ENCODE data around the gene SMURF1. TPM values are rescaled to one million over a fixed set of nuclear protein-coding genes. Genes with fewer than 3 reads are reported as not detected.

The SMURF1 gene
- total RNA-seq, 4 donors from 2014 or later = 25.3 to 47.5 (median 36.5) TPM

- no peak for DNase-seq
- Histone ChIP-seq H3K36me3 (peaks cover 0 to 56% (median 22%) of the 10 kb centered on the region in 4 donors), H3K4me3 (no peak overlapping the region), H3K9me3 (no peaks in the 10 kb centered on the region), H3K27me3 (no peaks in the 10 kb centered on the region), H3K27ac (no peak overlapping the region), H3K4me1 (peaks cover 10 to 23% (median 17%) of the 10 kb centered on the region in 4 donors)
- intact Hi-C loops (cut with DNase I; ENCODE audit: low total_unique reads) (no loop called here), in situ Hi-C loops (cut with MboI; ENCODE audit: low pct_ligation_motif_present in 1 of 4, low pct_unique_long_range_greater_than_20kb in 1 of 4, low sequenced_read_pairs in 3 of 4) (loop anchor here in 1 of 4 donors (10.0 kb wide), 1 partner anchor 277 kb away; no protein-coding TSS in a partner anchor)
- TF ChIP-seq POLR2A (IDR thresholded peaks at IDR 0.05) (no peak), CTCF (IDR thresholded peaks at IDR 0.05) (no peak), EP300 (IDR thresholded peaks at IDR 0.05; ENCODE audit: low read depth) (no peak), POLR2AphosphoS5 (IDR thresholded peaks at IDR 0.05) (no peak)
- WGBS, 2 donors (ENCODE audit: low coverage in 1 of 2) = 96 to 100% methylated on average over 1 to 16 of the region's 16 CpGs
These were observed 106.5 kb downstream of the SMURF1 start for GRCh38 chr7:99037327-99037940.

DNA sequence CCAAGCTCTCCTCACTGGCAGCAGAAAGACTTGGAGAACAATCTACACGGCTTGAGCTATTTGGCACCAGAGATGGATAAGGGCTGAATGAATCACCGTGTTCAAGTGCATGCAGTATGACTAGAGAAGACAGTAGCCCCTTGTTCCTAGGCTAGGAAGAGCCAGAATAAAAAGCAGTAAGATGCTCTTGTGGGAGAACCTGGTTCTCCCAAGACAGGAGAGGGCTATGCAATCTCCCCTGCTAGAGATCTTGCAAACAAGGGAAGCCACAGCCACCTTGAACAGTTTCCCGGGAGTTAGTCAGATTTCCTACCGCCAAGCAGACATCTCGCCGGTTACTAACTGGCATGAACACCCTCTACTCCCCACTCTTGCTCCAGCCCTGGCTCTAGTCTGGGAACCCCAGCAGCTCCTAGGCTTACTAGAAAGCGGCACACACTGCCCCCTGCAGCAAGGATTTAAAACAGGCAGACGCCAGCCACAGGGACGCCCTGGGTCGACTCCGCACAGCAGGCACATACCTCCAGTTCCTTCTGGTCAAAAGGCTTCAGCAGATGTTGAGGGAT is 107.3 kb downstream of the SMURF1 start:
- Histone ChIP-seq H3K4me3 (no peak overlapping the region), H3K27me3 (no peaks in the 10 kb centered on the region), H3K27ac (no peak overlapping the region), H3K9me3 (no peaks in the 10 kb centered on the region), H3K4me1 (peaks cover 10 to 16% (median 11%) of the 10 kb centered on the region in 4 donors), H3K36me3 (peaks cover 0 to 63% (median 26%) of the 10 kb centered on the region in 4 donors)
- TF ChIP-seq POLR2A (IDR thresholded peaks at IDR 0.05) = no peak
- peak in 3 of 5 experiments; percentile 18 to 27 (median 24) for TF ChIP-seq CTCF (IDR thresholded peaks at IDR 0.05)
- no peak for TF ChIP-seq POLR2AphosphoS5 (IDR thresholded peaks at IDR 0.05)
- no peak for TF ChIP-seq EP300 (IDR thresholded peaks at IDR 0.05; ENCODE audit: low read depth)
- in situ Hi-C loops (cut with MboI; ENCODE audit: low pct_ligation_motif_present in 1 of 4, low pct_unique_long_range_greater_than_20kb in 1 of 4, low sequenced_read_pairs in 3 of 4) (loop anchor here in 1 of 4 donors (10.0 kb wide), 1 partner anchor 278 kb away; no protein-coding TSS in a partner anchor), intact Hi-C loops (cut with DNase I; ENCODE audit: low total_unique reads) (no loop called here)
- 40 to 84% methylated on average over 1 to 11 of the region's 11 CpGs for WGBS, 2 donors (ENCODE audit: low coverage in 1 of 2)
- no peak for DNase-seq

GRCh38 chr7:99035723-99036545 is 108.0 kb downstream of the SMURF1 start:
- H3K27me3 ChIP-seq = no peaks in the 10 kb centered on the region
- peaks cover 5 to 9% (median 5%) of the 10 kb centered on the region in 4 donors for H3K4me1 ChIP-seq
- peaks cover 0 to 65% (median 28%) of the 10 kb centered on the region in 4 donors for H3K36me3 ChIP-seq
- intact Hi-C loops (cut with DNase I; ENCODE audit: low total_unique reads) (no loop called here), in situ Hi-C loops (cut with MboI; ENCODE audit: low pct_ligation_motif_present in 1 of 4, low pct_unique_long_range_greater_than_20kb in 1 of 4, low sequenced_read_pairs in 3 of 4) (loop anchor here in 1 of 4 donors (10.0 kb wide), 1 partner anchor 279 kb away; no protein-coding TSS in a partner anchor)
- no peak for DNase-seq
- no peak overlapping the region for H3K4me3 ChIP-seq
- 89 to 90% methylated on average over 2 to 26 of the region's 26 CpGs for WGBS, 2 donors (ENCODE audit: low coverage in 1 of 2)
- TF ChIP-seq CTCF (IDR thresholded peaks at IDR 0.05) = no peak
- TF ChIP-seq POLR2AphosphoS5 (IDR thresholded peaks at IDR 0.05) = no peak
- no peaks in the 10 kb centered on the region for H3K9me3 ChIP-seq
- H3K27ac ChIP-seq = no peak overlapping the region
